Fibroblast of skin of right quadriceps (primary cell): ENCODE results near the gene LYPD6B.
"Not testable (repeated sequence)": the region's sequence is repeated elsewhere in the genome, so short reads cannot be mapped to it uniquely, and the experiment has no call there.

Experiments used
- DNase-seq: peaks from one replicate; pipeline ENCODE4 v3.0.0-alpha.2; 2013

The LYPD6B gene

GRCh38 chr2:149221898-149222297 lies 183.4 kb downstream of the LYPD6B start:
- peak; percentile 17 for DNase-seq

GRCh38 chr2:149223472-149224095 lies 185.1 kb downstream of the LYPD6B start:
- no peak for DNase-seq

- DNase-seq, result peak; percentile 71
These were observed 186.0 kb downstream of the LYPD6B start for GRCh38 chr2:149224543-149224942.

- no peak for DNase-seq
These were observed 186.9 kb downstream of the LYPD6B start for GRCh38 chr2:149225446-149225845.

- DNase-seq, result no peak
These were observed 188.3 kb downstream of the LYPD6B start for GRCh38 chr2:149226790-149227189.

GRCh38 chr2:149235816-149236375 lies 197.4 kb downstream of the LYPD6B start:
- no peak for DNase-seq

GRCh38 chr2:149236410-149236809 lies 197.9 kb downstream of the LYPD6B start:
- no peak for DNase-seq

- DNase-seq, result no peak
These were observed 207.7 kb downstream of the LYPD6B start for GRCh38 chr2:149246186-149246585.

GRCh38 chr2:149251436-149251835 lies 212.9 kb downstream of the LYPD6B start:
- not testable (repeated sequence) for DNase-seq

GRCh38 chr2:149256877-149257276 lies 218.4 kb downstream of the LYPD6B start:
- not testable (repeated sequence) for DNase-seq

GRCh38 chr2:149258531-149258930 lies 220.0 kb downstream of the LYPD6B start:
- no peak for DNase-seq

GRCh38 chr2:149259136-149259535 lies 220.6 kb downstream of the LYPD6B start:
- DNase-seq, result no peak

GRCh38 chr2:149261692-149262091 lies 223.2 kb downstream of the LYPD6B start:
- DNase-seq, result no peak
